Bronchial epithelial cell (primary cell): ENCODE measurements around the gene LDLRAD3. TPM values are rescaled to one million over a fixed set of nuclear protein-coding genes. Genes with fewer than 3 reads are reported as not detected.

Source experiments
- DNase-seq: peaks from one replicate; pipeline ENCODE4 v3.0.0-alpha.2; 2010; ENCODE audit warnings: low read depth
- FAIRE-seq: peaks from 2 replicates; lab custom pipeline; 2011; peaks lifted over from hg19 to GRCh38; lab: Jason Lieb, UNC
- H3K27me3 ChIP-seq: 2 replicates; pipeline ENCODE4 v1.5.1; 2011; ENCODE audit warnings: low read length; ENCODE audit not compliant: control insufficient read depth, insufficient read depth
- H3K36me3 ChIP-seq: 2 replicates; pipeline ENCODE4 v1.5.1; 2011; ENCODE audit warnings: low read length; ENCODE audit not compliant: control insufficient read depth, insufficient read depth
- H3K4me3 ChIP-seq: 2 replicates; pipeline ENCODE4 v1.5.1; 2011; ENCODE audit warnings: mild to moderate bottlenecking, low read depth, low read length, control low read depth
- CTCF ChIP-seq: IDR thresholded peaks from 2 replicates; pipeline ENCODE4 v1.5.1; 2011; ENCODE audit warnings: mild to moderate bottlenecking, moderate library complexity, low read length, control low read depth, inconsistent platforms; ENCODE audit not compliant: insufficient read depth, severe bottlenecking
- total RNA-seq: library from RNA; depleted of rRNA; stranded (reverse); fragments of >200 nt; gene quantifications from 2 replicates; pipeline ENCODE4 v1.2.1, GENCODE V29; 2014

LDLRAD3 gene
- total RNA-seq, 1 donor from 2014 or later: 4.7 TPM

DNA sequence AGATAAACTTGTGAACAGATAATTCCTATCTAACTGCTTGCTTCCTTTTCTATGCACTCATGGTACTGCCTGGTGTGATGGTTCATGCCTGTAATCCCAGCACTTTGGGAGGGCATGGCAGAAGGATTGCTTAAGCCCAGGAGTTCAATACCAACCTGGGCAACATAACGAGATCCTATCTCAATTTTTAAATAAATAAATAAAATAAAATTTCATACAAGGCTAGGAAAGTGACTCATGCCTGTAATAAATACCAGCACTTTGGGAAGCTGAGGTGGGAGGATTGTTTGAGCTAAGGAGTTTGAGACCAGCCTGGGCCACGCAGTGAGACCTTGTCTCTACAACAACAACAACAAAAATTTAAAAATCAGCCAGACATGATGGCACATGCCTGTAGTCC lies 178.8 kb downstream of the LDLRAD3 start:
- no peak for TF ChIP-seq CTCF
- FAIRE-seq: no peak
- Histone ChIP-seq H3K36me3 (no peaks in the 10 kb centered on the region), H3K27me3 (no peaks in the 10 kb centered on the region), H3K4me3 (no peak overlapping the region)
- peak; percentile 24 for DNase-seq

DNA sequence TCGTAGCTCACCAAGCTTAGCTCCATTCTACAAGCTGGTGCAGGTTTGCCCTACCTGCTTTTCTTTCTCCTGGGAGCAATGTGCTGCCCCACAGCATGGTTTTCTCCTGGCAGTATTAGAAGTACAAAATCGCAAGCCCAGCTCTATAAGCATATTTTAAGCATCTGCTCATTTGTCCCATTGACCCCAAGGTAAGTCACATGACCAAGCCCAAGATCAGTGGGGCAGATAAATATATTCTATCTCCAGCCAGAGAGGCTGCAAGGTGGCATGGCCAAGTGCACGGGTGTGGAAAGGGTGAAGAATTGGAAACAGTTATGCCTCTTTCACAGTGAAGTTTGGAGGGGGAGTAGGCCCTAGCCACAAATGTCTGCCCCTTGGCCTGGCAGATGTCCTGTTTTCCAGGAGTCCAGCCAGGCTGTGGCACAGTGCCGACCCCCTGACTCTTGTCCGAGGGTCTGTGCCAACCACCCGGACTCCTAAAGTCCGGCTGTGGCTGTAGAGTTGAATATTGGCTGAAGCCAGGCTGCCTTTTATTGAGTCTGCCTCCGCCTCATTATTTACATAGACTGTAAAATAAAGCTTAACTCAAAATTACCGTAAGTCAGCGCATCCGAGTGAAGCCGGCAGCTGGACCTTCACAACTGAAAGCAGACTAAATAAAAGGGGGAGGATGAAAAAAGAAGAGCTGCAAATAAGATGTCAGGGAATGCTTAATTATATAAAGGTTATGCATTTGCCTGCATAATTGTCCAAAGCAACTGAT lies 179.7 kb downstream of the LDLRAD3 start:
- H3K36me3 ChIP-seq: no peaks in the 10 kb centered on the region
- DNase-seq (no peak), FAIRE-seq (no peak)
- H3K4me3 ChIP-seq: no peak overlapping the region
- no peak for TF ChIP-seq CTCF
- H3K27me3 ChIP-seq: no peaks in the 10 kb centered on the region

- Histone ChIP-seq H3K27me3 (no peaks in the 10 kb centered on the region), H3K4me3 (no peak overlapping the region), H3K36me3 (no peaks in the 10 kb centered on the region)
- no peak for TF ChIP-seq CTCF
- no peak for FAIRE-seq
- no peak for DNase-seq
These were observed 182.8 kb downstream of the LDLRAD3 start for GRCh38 chr11:36126678-36127077.

- FAIRE-seq: no peak
- no peak for TF ChIP-seq CTCF
- Histone ChIP-seq H3K36me3 (no peaks in the 10 kb centered on the region), H3K27me3 (no peaks in the 10 kb centered on the region), H3K4me3 (no peak overlapping the region)
- no peak for DNase-seq
These were observed 183.7 kb downstream of the LDLRAD3 start for GRCh38 chr11:36127550-36127949.

DNA sequence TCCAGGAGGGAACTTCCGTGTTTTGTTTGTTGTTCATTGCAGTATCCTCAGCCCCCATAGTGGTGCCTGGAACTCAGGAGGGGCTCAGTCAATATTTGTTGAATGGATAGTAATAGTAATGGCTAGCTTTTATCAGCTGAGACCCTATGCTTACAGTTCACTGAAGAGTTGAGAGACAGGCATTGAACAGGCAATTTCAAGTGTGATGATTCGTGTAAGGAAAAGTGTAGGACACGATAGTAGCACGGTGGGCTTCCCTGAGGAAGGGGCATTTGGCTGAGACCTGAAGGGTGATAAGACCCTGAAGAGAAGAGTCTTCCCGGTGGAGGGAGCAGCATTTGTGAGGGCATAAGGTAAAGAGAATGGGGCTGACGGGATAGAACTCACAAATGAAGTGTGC lies 186.1 kb downstream of the LDLRAD3 start:
- no peak for TF ChIP-seq CTCF
- H3K4me3 ChIP-seq: no peak overlapping the region
- H3K36me3 ChIP-seq: no peaks in the 10 kb centered on the region
- no peaks in the 10 kb centered on the region for H3K27me3 ChIP-seq
- DNase-seq: no peak
- peak; percentile 18 for FAIRE-seq

DNA sequence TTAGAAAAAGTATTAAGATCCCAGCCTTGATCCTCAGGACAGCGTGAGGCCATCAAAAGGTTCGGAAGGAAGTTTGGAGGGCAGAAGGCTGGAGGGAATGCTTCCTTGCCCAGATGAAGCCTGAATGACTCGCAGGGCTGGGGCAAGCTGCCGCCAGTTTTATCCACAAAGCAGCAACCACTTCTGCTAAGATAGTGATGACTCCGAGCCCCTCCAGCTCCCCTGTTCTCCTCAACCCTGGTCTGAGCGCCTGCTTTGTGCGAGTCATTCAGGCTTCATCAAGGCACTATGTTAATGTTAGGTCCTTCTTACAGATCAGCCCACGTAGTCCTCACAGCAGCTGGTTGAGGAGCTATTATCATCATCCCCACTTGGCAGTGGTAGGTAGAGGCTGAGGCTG lies 186.5 kb downstream of the LDLRAD3 start:
- TF ChIP-seq CTCF: no peak
- Histone ChIP-seq H3K36me3 (no peaks in the 10 kb centered on the region), H3K4me3 (no peak overlapping the region), H3K27me3 (no peaks in the 10 kb centered on the region)
- no peak for FAIRE-seq
- peak; percentile 69 for DNase-seq
